COLO668 (cell line): Measurements from ENCODE around the gene PDE2A.

Experiments used
- DNase-seq: peaks from one replicate; lab custom pipeline; 2025; ENCODE audit not compliant: unreplicated experiment; lab: John Stamatoyannopoulos, UW

PDE2A gene

GRCh38 chr11:72637926-72638325 lies 36.3 kb downstream of the PDE2A start:
- no peak for DNase-seq

DNA sequence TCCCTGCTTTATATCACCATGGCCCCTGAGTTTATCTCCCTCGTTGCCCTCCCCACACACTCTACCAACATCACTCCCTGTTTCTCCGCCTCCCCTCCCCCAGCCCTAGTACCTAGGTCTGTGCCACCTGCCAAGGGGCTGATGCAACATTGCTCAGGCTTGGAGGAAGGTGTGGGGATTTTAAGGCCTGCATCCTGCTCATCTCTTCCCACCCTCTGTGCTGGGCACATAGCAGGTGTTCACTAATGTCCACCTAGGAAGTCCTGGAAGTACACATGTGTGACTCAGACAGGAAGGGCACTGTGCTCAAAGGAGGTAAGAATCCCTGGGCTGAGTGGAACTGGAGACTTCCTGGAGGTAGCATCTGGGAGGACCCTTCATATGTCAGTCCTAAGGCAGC lies 37.0 kb downstream of the PDE2A start:
- DNase-seq = no peak

DNA sequence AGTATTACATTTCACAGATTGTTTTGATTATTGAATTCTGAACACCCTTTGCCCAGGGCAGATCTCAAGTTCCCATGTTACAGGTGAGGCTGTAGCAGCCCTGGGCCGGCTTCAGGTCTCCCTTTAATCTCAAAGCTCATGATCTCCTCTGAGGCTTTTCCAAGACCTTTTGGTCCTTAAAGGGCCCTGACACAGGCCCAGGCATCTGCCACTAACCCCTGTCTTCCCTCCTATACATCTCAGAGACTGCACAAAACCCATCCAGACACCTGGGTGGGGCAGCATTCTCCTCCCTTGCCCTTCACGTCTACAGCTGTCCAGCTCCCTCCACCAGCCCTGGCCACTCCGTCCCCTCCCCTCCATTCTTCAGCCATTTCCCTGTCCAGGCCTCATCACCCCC lies 37.8 kb downstream of the PDE2A start:
- DNase-seq = no peak

DNA sequence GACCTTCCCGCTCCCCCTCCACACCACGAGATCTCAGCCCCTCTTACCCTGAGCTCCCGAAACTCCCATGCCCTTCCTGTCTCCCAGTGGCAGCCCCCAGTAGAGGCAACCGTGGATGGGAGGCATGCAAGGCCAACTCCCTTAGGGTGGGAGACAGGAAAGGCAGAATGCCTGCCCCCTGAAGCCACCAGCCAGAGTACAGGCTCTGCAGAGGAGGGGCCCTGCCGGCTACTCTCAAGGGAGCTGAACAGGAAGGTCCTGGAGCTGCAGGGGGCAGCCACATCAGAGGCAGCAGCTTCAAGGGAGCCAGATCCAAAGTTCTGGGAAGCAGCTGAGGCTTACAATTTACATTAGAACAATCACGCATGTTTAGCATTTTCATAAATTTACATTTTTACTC lies 38.3 kb downstream of the PDE2A start:
- DNase-seq = no peak

DNA sequence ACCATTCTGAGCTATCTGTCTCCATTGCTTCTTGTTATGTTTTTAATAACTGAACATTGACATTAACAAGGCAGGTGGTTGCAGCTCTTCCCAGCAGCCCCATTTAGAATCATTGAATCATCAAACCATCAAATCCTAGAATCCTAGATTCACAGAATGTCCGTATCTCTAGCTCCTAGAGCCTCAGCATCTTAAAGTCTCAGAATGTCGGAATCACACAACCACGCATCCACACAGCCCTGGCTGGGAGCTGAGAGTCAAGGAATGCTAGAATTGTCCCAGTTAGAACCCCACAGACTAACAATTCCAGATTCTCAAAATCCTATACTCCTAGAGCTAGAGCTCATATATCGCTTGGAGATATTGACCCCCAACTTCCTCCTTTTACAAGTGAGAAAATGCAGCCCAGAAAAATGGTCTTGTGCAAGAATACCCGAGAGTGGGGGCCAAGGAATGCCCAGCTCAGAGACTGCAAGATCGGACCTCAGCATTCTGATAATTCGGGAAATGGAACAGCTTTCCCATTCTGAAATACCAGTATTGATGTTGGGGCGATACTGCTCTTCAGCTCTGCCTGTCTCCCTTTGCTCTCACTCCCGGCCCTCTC lies 38.8 kb downstream of the PDE2A start:
- DNase-seq = no peak

GRCh38 chr11:72634472-72635095 lies 39.6 kb downstream of the PDE2A start:
- no peak for DNase-seq

DNA sequence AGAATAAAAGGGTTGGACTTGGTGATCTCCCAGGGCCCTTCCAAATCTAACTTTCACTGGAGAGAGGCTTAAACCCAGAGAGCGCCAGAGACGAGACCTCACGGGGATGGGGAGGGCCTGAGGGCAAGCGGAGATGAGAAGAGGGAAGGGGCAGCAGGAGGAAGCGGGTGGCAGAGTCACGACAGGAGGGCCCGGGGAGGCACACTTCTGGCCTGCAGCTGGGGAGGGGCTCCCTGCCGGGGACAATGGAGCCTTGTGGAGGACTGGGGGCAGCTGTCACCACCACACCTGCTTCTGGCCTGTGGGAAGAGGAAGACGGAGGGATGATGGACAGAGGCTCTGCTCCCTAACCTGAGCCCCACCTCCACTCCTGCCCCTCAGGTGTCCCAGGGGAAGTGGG lies 40.2 kb downstream of the PDE2A start:
- DNase-seq = no peak

DNA sequence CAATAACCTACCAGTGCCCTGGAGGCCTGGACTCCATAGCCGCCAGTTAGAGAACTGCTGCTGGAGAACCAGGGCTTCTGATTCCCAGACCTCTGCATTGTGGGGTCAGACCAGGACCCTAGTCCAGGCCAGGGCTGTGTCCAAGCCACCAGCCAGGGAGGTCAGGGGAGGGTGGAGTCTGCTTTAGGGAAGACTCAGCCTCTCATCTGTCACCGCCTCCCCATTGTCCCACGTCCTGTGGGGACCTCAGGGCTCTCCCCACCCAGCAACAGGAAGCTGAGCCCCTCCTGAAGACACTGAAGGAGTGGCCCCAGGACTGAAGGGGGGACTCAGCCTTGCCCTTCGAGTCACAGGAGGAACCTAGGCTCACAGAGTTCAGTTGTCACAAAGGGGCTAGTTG lies 41.2 kb downstream of the PDE2A start:
- DNase-seq = no peak

DNA sequence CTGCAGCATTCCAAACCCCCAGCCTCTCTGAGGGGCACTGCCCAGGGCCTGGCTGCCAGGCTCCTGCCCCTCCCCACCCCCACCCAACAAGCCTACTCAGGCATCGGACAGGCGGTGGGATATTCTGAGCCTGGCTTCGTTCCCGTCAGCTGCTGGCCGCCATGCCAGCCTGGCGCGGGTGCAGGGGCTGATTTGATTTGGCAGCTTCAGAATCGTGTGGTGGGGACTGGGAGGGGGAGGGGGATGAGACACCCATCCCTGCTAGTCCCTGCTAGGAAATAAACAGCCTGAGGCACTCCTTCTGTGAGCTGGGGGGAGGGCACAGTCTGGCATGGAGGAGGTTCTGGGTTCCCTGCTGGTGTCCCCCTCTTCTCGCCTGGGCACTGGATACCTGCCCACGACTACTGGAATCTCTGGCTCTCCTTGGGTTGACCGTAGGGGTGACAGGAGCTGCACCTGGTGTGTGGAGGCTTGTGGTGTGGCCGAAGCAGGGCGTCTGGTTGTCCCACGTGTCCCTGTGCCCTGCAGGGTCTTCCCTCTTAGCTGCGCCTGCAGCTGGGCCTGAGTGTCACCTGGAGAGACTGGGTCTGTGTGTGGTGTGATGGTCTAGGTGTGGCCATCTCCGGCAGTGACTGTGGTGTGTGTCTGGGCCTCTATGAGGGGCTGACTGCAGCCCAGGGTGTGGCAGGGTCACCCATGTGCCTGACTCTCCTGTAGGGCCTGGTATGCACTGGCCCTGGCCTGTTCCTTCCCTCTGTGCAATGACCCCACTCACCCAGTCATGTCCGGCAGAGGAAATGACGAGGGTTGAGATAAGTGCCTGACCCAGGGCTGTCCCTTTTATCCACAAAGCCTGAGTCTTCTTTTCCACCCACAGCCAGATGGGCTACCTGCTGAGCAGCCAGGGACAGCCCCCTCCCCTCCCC lies 42.2 kb downstream of the PDE2A start:
- no peak for DNase-seq

DNA sequence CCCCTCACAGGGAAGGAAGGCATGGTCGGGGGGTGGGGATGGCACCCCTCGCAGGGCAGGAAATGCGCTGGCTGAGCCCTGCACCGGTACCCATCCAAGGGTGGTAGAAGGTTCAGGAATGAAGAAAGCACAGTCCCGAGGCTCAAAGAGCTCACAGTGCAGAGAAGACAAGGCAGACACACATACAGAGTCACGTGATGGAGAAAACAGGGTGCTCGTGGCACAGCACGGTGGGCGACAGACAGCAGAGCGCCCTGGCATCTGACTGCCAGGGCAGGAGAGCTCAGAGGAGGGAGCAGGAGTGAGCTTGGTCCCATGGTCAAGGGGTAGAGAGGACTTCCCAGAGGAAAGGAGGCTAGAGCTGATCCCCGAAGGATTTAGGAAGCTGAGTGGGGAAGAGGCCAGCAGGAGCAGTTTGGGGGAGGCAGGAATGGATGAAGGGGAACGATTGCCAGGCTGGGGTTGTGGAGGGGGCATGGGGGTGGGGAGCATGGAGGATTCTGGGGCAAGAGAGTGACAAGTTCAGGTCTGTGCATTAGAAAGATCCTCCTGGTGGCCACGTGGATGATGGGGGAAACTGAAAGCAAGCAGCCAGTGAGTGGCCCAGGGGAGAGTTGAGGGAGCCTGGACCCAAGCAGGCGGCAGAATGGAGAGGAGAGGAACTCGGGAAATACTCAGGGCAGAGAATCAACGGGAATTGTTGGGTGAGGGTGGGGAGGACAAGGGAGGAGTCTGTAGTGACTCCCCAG lies 43.9 kb downstream of the PDE2A start:
- no peak for DNase-seq

DNA sequence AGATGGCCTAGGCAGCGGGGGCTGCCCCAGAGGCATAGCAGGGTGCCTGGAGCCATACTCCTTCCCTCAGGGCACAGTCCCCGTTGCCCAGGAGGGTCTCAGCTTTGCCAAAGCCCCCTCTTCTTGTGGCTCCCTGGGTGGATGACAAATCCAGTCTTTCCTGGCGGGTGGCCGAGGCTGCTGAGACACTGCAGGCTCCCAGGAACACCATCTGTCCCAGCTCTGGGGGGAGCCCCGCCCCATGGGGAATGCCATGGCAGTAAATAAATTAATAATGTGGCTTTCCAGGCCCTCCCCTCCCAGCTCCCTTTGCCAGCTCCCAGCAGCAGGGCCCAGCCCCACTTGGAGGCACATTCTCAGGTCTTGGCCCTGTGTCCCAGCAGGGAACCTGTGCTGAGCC lies 45.0 kb downstream of the PDE2A start:
- no peak for DNase-seq

- no peak for DNase-seq
Observed at GRCh38 chr11:72627594-72628281, 46.5 kb downstream of the PDE2A start.

GRCh38 chr11:72626414-72626936 lies 47.7 kb downstream of the PDE2A start:
- DNase-seq = no peak

- no peak for DNase-seq
Observed at GRCh38 chr11:72625691-72626413, 48.4 kb downstream of the PDE2A start.

GRCh38 chr11:72624496-72625201 lies 49.6 kb downstream of the PDE2A start:
- DNase-seq = no peak

DNA sequence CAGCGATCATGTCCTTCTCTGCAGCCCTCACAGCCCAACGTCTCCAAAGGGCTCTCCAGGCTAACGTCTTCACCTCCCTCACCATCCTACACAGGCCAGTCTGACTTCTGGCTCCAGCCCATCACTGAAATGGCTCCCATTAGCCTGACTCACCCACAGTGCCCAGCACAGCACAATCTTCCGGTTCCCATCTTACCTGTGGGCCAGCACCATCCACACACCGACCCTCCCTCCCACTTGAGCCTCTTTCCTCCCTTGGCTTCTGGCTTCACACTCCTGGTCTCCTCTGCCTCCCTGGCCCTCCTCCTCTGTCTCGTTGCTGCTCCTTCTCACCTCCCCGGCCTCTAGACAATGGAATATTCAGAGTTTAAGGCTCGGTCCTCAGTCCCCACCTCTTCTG lies 51.2 kb downstream of the PDE2A start:
- no peak for DNase-seq

- no peak for DNase-seq
Observed at GRCh38 chr11:72621008-72621610, 53.1 kb downstream of the PDE2A start.

- DNase-seq = no peak
Observed at GRCh38 chr11:72618803-72619202, 55.4 kb downstream of the PDE2A start.
